SU-DHL-6 (cell line): ENCODE results near the gene PEX3.

Experiments
- H2AFZ ChIP-seq: fragments of 200-600 bp; sonication (generic); 2 replicates; pipeline ENCODE4 v1.6.1; 2014; ENCODE audit warnings: low read depth, mild to moderate bottlenecking, moderate library complexity, mixed read lengths, antibody characterized with exemption, low read length; ENCODE audit not compliant: severe bottlenecking
- H3F3A ChIP-seq: fragments of 200-600 bp; shearing (Covaris generic); 2 replicates; pipeline ENCODE4 v1.6.0; 2016; ENCODE audit warnings: antibody characterized with exemption, mild to moderate bottlenecking; ENCODE audit not compliant: insufficient read depth
- H3K27ac ChIP-seq: fragments of 200-600 bp; sonication (generic); 2 replicates; pipeline ENCODE4 v1.5.1; 2016; ENCODE audit warnings: low read depth, mild to moderate bottlenecking, low read length, moderate library complexity, mixed read lengths
- H3K27me3 ChIP-seq: fragments of 200-600 bp; sonication (generic), shearing (Covaris generic); 2 replicates; pipeline ENCODE4 v1.6.0; 2014; ENCODE audit warnings: mild to moderate bottlenecking, low read length
- H3K36me3 ChIP-seq: fragments of 200-600 bp; sonication (generic); 2 replicates; pipeline ENCODE4 v1.6.1; 2014; ENCODE audit warnings: mild to moderate bottlenecking, low read length, mixed read lengths
- H3K4me2 ChIP-seq: fragments of 300-600, 200-600 bp; shearing (Covaris generic), sonication (generic); 2 replicates; pipeline ENCODE4 v1.6.0; 2014; ENCODE audit warnings: low read length, low read depth, mild to moderate bottlenecking; ENCODE audit not compliant: poor library complexity, severe bottlenecking
- H3K4me3 ChIP-seq: fragments of 200-600 bp; sonication (generic); 2 replicates; pipeline ENCODE4 v1.5.1; 2014; ENCODE audit warnings: antibody characterized with exemption, low read length, mild to moderate bottlenecking, mixed read lengths; ENCODE audit not compliant: insufficient read depth, poor library complexity, severe bottlenecking
- H3K79me2 ChIP-seq: fragments of 200-600 bp; sonication (generic); 2 replicates; pipeline ENCODE4 v1.6.1; 2014; ENCODE audit warnings: mild to moderate bottlenecking, low read length, moderate library complexity; ENCODE audit not compliant: insufficient read depth
- H3K9ac ChIP-seq: fragments of 200-600 bp; sonication (generic); 2 replicates; pipeline ENCODE4 v1.7.0; 2014; ENCODE audit warnings: mild to moderate bottlenecking, low read length
- H3K9me2 ChIP-seq: fragments of 200-600 bp; sonication (generic); replicated peaks from 2 replicates; pipeline ENCODE4 v1.6.1; 2014; ENCODE audit warnings: low read length; ENCODE audit not compliant: insufficient read depth
- H3K9me3 ChIP-seq: fragments of 200-600 bp; sonication (generic); 2 replicates; pipeline ENCODE4 v1.6.1; 2014; ENCODE audit warnings: low read length, mixed read lengths; ENCODE audit not compliant: insufficient read depth
- H4K20me1 ChIP-seq: fragments of 200-600 bp; sonication (generic); 2 replicates; pipeline ENCODE4 v1.6.1; 2014; ENCODE audit warnings: low read depth, mild to moderate bottlenecking, antibody characterized with exemption, low read length, moderate library complexity, mixed read lengths
- CTCF ChIP-seq: fragments of 200-600 bp; sonication (generic); IDR thresholded peaks from one replicate; pipeline ENCODE4 v1.5.1; 2017; ENCODE audit warnings: antibody characterized with exemption, mild to moderate bottlenecking, low read length, moderate library complexity; ENCODE audit not compliant: insufficient read depth, poor library complexity, severe bottlenecking
- EZH2phosphoT487 ChIP-seq: fragments of 200-600 bp; sonication (generic), shearing (Covaris generic); conservative IDR thresholded peaks from 2 replicates; pipeline ENCODE4 v1.6.1; 2018; ENCODE audit warnings: mild to moderate bottlenecking, antibody characterized with exemption, low read length, moderate library complexity, mixed read lengths

The PEX3 gene

GRCh38 chr6:143427109-143427817 is 23.3 kb upstream of the PEX3 start:
- Histone ChIP-seq H3K27me3 (no peaks in the 10 kb centered on the region), H3K9me2 (no peaks in the 10 kb centered on the region), H3K4me2 (no peak overlapping the region), H3F3A (no peaks in the 10 kb centered on the region), H3K9ac (no peak overlapping the region), H3K4me3 (no peak overlapping the region), H3K79me2 (no peaks in the 10 kb centered on the region), H2AFZ (no peak overlapping the region), H3K9me3 (no peaks in the 10 kb centered on the region), H3K27ac (no peak overlapping the region), H4K20me1 (no peaks in the 10 kb centered on the region), H3K36me3 (peaks cover 10% of the 10 kb centered on the region; the same call in 1 of the 2 replicates)
- TF ChIP-seq EZH2phosphoT487 (no peak), CTCF (peak; percentile 46)

GRCh38 chr6:143429970-143430369 is 20.6 kb upstream of the PEX3 start:
- Histone ChIP-seq H3K79me2 (no peaks in the 10 kb centered on the region), H4K20me1 (no peaks in the 10 kb centered on the region), H3K4me3 (no peak overlapping the region), H3K27me3 (no peaks in the 10 kb centered on the region), H3K9me3 (no peaks in the 10 kb centered on the region), H2AFZ (no peak overlapping the region), H3K27ac (no peak overlapping the region), H3K9ac (no peak overlapping the region), H3F3A (no peaks in the 10 kb centered on the region), H3K4me2 (no peak overlapping the region), H3K9me2 (no peaks in the 10 kb centered on the region), H3K36me3 (peaks cover 19% of the 10 kb centered on the region; the same call in 1 of the 2 replicates)
- no peak for TF ChIP-seq CTCF
- TF ChIP-seq EZH2phosphoT487, result no peak

- no peak overlapping the region for H3K4me3 ChIP-seq
- no peaks in the 10 kb centered on the region for H3K79me2 ChIP-seq
- H3K4me2 ChIP-seq, result no peak overlapping the region
- H4K20me1 ChIP-seq, result no peaks in the 10 kb centered on the region
- H3K9ac ChIP-seq, result no peak overlapping the region
- no peaks in the 10 kb centered on the region for H3K9me3 ChIP-seq
- no peak overlapping the region for H2AFZ ChIP-seq
- H3F3A ChIP-seq, result no peaks in the 10 kb centered on the region
- no peak overlapping the region for H3K27ac ChIP-seq
- peaks cover 24% of the 10 kb centered on the region; the same call in 1 of the 2 replicates for H3K36me3 ChIP-seq
- no peaks in the 10 kb centered on the region for H3K27me3 ChIP-seq
- H3K9me2 ChIP-seq, result no peaks in the 10 kb centered on the region
- no peak for TF ChIP-seq CTCF
- TF ChIP-seq EZH2phosphoT487, result no peak
These were observed 19.4 kb upstream of the PEX3 start for GRCh38 chr6:143431226-143431625.
